ENCODE results near the gene UPF1. TPM values are rescaled to one million over a fixed set of nuclear protein-coding genes. Genes with fewer than 3 reads are reported as not detected.

UPF1 gene
- total and polyA plus RNA-seq, 2 of the 13 experiments (the other 11 are each of a cell fraction or from before 2014, with no cell fraction given) = 16.9 to 41.8 TPM

DNA sequence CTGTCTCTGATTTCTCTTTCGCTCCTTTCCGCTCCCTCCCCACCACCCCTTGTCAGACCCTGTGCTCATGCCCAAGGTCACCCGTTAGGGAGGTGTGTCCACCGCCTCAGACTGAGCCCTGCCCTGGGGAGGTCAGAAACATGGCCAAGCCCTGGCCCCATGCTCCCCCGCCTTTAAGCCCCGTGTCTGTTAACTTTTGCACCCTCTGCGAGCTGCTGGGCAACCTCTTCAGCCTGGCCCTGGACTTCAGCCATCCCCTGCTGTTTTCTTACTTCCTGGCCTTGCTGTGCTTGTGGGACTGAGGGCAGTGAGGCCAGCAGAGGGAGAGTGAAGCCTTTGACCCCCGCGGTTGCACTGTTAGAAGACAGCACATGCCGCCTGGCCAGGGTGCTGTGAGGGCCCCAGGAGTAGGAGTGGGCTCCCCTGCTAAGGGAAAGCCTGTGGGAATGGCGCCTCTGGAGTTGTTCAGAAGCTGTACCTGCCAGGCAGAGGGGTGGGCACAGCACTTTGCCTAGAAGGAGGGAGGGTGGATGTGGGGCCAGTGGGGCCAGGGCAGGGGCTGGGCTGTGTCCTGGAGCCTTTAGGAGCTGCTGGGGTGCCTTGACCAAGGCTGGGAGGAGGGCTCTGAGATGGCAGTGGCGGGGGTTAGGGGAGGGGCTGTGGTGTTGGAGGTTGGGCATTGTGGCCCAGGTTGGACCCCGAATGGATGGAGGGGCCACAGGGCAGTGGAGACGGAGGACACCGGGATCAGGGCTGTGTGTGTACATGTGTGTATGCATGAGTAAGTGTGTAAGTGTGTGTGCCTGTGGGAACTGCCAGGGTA, 7.9 kb downstream of the UPF1 start (continued):
- TF ChIP-seq, protein P1, sequence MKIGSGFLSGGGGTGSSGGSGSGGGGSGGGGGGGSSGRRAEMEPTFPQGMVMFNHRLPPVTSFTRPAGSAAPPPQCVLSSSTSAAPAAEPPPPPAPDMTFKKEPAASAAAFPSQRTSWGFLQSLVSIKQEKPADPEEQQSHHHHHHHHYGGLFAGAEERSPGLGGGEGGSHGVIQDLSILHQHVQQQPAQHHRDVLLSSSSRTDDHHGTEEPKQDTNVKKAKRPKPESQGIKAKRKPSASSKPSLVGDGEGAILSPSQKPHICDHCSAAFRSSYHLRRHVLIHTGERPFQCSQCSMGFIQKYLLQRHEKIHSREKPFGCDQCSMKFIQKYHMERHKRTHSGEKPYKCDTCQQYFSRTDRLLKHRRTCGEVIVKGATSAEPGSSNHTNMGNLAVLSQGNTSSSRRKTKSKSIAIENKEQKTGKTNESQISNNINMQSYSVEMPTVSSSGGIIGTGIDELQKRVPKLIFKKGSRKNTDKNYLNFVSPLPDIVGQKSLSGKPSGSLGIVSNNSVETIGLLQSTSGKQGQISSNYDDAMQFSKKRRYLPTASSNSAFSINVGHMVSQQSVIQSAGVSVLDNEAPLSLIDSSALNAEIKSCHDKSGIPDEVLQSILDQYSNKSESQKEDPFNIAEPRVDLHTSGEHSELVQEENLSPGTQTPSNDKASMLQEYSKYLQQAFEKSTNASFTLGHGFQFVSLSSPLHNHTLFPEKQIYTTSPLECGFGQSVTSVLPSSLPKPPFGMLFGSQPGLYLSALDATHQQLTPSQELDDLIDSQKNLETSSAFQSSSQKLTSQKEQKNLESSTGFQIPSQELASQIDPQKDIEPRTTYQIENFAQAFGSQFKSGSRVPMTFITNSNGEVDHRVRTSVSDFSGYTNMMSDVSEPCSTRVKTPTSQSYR (CRISPR knock-in tag; IDR thresholded peaks at IDR 0.05; ENCODE audit: borderline replicate concordance) = no peak; the same call in 1 of the 2 replicates
- TF ChIP-seq, protein P2, sequence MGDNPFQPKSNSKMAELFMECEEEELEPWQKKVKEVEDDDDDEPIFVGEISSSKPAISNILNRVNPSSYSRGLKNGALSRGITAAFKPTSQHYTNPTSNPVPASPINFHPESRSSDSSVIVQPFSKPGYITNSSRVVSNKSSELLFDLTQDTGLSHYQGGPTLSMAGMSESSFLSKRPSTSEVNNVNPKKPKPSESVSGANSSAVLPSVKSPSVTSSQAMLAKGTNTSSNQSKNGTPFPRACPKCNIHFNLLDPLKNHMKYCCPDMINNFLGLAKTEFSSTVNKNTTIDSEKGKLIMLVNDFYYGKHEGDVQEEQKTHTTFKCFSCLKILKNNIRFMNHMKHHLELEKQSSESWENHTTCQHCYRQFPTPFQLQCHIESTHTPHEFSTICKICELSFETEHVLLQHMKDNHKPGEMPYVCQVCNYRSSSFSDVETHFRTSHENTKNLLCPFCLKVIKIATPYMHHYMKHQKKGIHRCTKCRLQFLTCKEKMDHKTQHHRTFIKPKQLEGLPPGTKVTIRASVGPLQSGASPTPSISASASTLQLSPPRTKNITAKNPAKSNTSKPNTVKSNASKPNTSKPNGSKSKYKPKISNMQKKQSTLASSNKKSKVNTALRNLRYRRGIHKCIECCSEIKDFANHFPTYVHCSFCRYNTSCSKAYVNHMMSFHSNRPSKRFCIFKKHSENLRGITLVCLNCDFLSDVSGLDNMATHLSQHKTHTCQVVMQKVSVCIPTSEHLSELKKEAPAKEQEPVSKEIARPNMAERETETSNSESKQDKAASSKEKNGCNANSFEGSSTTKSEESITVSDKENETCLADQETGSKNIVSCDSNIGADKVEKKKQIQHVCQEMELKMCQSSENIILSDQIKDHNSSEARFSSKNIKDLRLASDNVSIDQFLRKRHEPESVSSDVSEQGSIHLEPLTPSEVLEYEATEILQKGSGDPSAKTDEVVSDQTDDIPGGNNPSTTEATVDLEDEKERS (CRISPR knock-in tag; IDR thresholded peaks at IDR 0.05) = 0 out of 2 replicates have a peak, but pooled peaks have one; percentile 67
- TF ChIP-seq, protein P3, sequence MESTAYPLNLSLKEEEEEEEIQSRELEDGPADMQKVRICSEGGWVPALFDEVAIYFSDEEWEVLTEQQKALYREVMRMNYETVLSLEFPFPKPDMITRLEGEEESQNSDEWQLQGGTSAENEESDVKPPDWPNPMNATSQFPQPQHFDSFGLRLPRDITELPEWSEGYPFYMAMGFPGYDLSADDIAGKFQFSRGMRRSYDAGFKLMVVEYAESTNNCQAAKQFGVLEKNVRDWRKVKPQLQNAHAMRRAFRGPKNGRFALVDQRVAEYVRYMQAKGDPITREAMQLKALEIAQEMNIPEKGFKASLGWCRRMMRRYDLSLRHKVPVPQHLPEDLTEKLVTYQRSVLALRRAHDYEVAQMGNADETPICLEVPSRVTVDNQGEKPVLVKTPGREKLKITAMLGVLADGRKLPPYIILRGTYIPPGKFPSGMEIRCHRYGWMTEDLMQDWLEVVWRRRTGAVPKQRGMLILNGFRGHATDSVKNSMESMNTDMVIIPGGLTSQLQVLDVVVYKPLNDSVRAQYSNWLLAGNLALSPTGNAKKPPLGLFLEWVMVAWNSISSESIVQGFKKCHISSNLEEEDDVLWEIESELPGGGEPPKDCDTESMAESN (CRISPR knock-in tag; conservative IDR thresholded peaks at IDR 0.05) = peak; percentile 67; the same call in 1 of the 2 replicates
- TF ChIP-seq SOX13 (IDR thresholded peaks at IDR 0.05) (no peak), SOX13 (CRISPR knock-in tag; conservative IDR thresholded peaks at IDR 0.05 in 1 of 2, IDR thresholded peaks at IDR 0.05 in 1 of 2) (peak in 1 of 2 experiments; percentile 83; a peak in 2 of 4 replicates), ZNF772 (CRISPR knock-in tag; IDR thresholded peaks at IDR 0.05) (peak; percentile 75; the same call in 1 of the 2 replicates), KDM3A (CRISPR knock-in tag; IDR thresholded peaks at IDR 0.05; ENCODE audit: low read depth) (peak; percentile 67), ZNF850 (CRISPR knock-in tag; conservative IDR thresholded peaks at IDR 0.05) (peak; percentile 66; the same call in 1 of the 2 replicates)
- TF ChIP-seq, protein P4, sequence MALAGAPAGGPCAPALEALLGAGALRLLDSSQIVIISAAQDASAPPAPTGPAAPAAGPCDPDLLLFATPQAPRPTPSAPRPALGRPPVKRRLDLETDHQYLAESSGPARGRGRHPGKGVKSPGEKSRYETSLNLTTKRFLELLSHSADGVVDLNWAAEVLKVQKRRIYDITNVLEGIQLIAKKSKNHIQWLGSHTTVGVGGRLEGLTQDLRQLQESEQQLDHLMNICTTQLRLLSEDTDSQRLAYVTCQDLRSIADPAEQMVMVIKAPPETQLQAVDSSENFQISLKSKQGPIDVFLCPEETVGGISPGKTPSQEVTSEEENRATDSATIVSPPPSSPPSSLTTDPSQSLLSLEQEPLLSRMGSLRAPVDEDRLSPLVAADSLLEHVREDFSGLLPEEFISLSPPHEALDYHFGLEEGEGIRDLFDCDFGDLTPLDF (CRISPR knock-in tag; IDR thresholded peaks at IDR 0.05) = no peak
- TF ChIP-seq, protein P5, sequence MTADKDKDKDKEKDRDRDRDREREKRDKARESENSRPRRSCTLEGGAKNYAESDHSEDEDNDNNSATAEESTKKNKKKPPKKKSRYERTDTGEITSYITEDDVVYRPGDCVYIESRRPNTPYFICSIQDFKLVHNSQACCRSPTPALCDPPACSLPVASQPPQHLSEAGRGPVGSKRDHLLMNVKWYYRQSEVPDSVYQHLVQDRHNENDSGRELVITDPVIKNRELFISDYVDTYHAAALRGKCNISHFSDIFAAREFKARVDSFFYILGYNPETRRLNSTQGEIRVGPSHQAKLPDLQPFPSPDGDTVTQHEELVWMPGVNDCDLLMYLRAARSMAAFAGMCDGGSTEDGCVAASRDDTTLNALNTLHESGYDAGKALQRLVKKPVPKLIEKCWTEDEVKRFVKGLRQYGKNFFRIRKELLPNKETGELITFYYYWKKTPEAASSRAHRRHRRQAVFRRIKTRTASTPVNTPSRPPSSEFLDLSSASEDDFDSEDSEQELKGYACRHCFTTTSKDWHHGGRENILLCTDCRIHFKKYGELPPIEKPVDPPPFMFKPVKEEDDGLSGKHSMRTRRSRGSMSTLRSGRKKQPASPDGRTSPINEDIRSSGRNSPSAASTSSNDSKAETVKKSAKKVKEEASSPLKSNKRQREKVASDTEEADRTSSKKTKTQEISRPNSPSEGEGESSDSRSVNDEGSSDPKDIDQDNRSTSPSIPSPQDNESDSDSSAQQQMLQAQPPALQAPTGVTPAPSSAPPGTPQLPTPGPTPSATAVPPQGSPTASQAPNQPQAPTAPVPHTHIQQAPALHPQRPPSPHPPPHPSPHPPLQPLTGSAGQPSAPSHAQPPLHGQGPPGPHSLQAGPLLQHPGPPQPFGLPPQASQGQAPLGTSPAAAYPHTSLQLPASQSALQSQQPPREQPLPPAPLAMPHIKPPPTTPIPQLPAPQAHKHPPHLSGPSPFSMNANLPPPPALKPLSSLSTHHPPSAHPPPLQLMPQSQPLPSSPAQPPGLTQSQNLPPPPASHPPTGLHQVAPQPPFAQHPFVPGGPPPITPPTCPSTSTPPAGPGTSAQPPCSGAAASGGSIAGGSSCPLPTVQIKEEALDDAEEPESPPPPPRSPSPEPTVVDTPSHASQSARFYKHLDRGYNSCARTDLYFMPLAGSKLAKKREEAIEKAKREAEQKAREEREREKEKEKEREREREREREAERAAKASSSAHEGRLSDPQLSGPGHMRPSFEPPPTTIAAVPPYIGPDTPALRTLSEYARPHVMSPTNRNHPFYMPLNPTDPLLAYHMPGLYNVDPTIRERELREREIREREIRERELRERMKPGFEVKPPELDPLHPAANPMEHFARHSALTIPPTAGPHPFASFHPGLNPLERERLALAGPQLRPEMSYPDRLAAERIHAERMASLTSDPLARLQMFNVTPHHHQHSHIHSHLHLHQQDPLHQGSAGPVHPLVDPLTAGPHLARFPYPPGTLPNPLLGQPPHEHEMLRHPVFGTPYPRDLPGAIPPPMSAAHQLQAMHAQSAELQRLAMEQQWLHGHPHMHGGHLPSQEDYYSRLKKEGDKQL (CRISPR knock-in tag; IDR thresholded peaks at IDR 0.05; ENCODE audit: low read depth) = peak; percentile 75

All from HepG2 (cell line).